ENCODE results near the gene ASF1B.
"Not testable (repeated sequence)": the region's sequence is repeated elsewhere in the genome, so short reads cannot be mapped to it uniquely, and the experiment has no call there.

Gene ASF1B

DNA sequence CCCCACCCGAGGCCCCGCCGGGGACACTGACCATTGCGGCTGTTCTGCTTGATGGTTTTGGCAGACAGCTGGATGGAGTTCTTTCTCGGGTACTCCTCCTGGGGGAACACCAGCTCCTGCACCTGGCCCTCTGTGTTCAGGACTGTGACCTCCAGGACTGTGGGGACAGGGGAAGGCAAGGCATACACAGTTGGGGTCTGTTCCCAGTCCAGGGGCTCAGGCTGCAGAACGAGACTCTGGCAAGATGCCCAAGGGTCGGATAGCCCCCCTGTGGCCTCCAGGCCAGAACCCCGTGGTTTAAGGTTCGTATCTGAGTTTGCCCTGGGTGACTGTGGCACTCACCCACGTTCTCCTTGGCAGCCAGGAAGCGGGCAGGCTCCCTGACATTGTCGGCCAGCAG is 22.7 kb upstream of the ASF1B start:
- no peak for DNase-seq (ENCODE audit: low read depth)

DNA sequence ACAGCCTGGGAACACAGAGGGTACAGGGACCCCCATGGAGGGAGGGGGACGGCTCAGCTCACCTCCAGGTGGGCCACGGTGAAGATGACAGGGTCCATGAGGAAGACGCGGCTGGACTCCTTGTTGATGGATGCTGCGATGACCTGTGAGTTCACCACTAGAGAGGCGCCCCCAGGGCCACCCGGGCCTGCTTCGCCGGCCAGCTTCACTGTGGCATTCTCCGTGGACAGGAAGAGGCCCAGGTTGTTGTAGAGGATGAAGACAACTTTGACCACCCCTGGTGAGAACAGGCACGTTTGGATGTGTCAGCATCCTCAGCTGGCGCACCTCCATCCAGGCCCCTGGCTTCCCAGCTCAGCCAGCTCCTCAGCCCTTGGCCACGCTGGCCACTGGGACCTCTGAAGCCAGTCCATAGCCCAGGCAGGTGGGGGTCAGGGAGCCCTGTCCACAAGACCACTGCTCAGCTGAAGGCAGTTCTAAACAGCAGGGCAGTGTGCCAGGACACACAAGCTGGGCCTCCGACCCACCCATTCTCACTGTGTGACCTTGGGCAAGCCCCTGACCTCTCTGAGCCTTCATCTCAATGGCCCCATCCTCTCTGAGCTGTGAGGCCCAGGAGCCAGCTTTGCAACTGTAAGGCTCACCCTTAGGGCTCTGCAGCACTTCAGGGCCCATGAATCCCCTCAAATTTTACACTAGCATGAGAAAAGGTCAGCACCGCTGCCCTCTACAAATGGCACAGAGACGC is 22.1 kb upstream of the ASF1B start:
- no peak for DNase-seq (ENCODE audit: low read depth)

DNA sequence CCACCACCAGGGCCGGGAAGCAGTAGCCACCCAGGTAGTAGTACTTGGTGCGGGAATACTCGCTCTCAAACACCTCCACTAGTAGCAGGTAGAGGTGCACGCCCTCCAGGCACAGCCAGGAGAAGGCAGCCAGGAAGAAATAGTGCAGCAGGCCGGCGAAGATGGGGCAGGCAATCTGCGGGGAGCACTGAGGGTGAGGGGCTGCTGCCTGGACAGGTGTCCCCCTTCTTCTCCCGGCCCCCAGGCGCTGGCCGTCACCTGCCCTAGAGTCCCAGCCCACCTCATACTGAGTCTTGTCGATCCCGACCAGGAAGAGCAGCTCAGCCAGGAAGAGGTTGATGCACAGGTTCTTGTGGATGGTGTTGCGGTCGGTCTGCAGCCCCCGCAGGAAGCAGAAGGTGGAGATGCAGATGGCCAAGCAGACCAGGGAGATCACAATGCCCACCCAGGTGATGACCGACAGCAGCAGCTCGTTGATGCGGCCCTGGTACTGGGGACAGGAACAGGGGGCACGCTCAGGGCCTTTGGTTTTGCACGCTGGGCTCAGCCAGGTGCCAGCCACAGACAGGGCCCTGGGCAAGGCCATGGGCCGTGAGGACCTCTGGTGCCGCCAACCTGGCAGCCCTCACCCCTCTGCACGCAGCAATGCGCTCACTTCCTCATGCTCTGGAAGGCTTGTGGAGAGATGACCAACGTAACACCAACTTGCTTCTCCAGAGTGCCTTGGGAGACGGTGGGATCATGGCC is 20.8 kb upstream of the ASF1B start:
- no peak for DNase-seq (ENCODE audit: low read depth)

DNA sequence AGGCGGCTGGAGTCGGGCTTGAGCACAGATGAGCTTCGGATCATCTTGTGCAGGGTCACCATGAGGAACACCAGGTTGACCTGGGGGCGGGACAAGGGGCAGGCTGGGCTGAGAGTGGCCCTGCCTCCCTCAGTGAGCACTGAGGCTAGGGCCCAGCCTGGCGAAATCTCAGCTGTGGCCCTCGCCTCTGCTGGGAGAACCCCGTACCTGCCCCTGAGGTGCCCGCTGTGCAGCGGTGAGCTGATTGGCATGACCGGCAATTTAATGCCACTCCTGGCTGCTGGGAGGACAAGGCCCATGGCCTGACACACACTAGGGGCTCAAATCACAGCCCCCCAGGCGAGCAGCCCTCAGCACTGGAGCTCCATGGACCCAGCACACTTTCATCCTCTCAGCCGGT is 19.7 kb upstream of the ASF1B start:
- DNase-seq (ENCODE audit: low read depth): no peak

DNA sequence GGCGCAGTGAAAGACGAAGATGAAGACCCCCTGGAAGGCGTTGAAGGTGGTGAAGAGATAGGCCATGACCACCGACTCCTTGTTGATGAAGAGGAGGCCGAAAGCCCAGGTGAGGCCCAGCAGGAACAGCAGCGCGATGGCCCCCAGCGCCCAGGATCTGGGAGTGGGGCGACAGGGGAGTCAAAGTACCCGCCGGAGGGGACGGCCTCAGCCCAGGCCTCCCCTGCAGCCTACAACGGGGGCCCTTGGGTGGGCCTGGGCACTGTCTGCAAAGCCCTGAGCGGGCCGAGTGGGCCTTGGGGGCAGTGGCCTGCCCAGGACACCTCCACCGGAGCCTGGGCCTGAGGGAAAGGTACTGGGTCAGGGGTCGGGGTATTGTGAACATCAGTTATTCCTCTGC is 19.0 kb upstream of the ASF1B start:
- DNase-seq (ENCODE audit: low read depth): no peak

DNA sequence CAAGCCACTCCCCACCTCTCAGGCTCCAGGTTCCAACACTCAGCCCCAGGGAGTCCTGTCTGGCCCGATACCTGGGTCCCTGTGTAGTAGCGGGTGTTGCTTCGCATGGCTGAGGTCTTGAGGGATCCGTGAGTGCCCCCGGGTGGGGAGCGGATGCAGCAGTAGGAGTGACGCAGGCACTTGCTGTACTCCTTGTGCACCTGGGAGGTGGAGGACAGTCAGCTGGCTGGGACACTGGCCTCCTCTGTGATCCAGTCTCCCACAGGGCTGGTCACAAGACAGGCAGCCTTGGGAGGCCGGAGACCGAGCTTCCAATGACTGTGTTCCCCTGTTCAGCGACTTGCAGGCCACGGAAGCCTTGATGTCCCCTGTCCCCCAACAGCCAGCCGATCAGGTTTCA is 16.3 kb upstream of the ASF1B start:
- no peak for DNase-seq (ENCODE audit: low read depth)

DNA sequence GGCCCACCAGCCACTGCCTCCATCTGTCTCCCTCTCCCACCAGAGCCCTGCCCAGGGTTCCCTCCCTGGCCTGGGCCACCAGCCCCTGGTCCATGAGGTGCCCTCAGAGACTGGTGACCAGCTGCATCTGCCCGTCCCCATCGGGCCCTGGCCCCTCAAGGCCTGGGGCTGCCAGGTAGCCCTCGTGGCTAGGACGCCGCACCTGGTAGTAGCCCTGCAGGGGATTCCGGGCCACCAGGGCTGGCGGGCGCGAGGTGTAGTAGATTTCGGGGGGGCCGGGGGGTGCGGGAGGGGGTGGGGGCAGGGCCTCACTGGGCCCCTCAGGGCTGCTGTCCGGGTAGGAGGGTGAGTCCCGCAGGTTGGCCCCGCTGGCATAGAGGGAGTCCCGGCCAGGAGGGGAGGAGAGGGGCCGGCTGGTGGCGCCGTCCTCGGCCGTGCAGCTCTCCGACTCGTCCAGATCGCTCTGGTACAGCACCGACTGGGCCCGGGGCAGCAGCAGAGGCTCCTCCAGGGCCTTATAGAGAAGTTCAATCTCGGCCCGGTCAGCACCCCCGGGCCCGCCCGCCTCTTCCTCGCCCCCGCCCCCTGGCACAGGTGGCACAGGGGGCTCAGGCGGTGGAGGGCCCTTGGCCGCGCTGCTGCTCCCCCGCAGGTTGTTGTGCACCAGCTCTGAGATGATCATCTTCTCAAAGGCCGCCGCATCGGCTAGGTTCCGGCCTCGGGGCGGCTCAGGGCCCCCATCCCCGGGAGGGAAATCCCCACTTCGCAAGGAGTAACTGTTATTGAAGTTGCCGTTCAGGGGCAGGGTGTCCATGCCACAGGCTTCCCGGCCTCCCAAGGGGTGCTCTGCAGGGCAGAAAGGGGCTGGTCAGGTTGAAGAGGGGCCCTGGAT is 14.6 kb upstream of the ASF1B start:
- no peak for DNase-seq (ENCODE audit: low read depth)

DNA sequence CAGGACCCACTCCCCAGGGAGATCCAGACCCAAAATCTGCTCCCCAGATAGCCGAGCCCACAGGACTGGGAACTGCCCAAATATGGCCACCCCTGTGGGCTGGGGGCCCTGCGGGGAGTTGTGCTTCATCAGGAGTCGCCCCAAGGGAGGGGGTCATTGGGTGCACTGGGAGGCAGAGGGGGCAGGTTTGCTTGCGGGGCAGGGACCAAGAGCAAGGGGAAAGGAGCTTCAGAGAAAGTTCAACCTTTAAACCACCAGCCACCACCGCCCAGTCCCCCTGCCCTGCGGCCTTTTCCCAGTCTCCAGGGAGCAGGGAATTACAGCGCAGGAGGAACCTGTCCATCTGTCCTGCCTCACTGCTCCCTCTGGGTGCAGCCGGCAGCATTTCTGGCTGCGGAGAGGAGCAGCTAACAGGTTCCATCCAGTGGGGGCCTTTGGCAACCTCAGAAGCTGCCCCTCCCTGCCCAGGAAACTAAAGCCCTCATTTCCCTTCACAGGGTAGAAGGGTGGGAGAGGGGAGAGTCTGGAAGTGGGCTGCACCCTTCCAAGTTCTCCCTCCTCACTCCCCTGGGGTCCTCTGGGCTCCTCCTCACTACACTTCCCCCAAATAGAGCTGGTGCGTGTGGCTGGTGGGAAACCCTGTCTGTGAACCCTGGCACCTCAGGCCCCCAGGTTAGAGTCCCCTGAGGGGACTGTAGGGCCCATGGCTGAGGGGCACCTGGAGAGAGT is 13.8 kb upstream of the ASF1B start:
- DNase-seq (ENCODE audit: low read depth): no peak

DNA sequence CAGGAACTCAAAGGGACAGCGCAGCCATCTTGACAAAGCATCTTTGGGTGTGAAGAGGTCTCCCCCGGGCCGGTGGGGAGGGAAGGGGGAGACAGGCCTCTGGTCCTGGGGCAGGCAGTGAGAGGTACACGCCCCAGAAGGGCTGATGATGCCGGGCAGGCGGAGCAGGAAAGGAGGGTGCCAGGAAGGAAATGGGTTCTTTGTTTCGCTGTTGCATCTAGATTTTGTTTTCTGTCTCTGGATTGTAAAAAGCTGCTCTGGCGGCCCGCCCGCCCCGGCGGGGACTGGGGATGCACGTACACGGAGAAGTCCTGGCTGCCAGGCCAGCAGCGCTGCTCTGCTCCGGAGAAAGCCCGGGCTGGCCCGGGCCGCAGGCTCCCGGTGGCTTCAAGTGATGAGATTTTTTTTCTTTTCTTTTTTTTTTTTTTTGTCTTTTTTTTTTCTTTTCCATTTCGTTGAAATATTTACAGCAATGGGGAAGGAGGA is 13.2 kb upstream of the ASF1B start:
- no peak for DNase-seq (ENCODE audit: low read depth)

DNA sequence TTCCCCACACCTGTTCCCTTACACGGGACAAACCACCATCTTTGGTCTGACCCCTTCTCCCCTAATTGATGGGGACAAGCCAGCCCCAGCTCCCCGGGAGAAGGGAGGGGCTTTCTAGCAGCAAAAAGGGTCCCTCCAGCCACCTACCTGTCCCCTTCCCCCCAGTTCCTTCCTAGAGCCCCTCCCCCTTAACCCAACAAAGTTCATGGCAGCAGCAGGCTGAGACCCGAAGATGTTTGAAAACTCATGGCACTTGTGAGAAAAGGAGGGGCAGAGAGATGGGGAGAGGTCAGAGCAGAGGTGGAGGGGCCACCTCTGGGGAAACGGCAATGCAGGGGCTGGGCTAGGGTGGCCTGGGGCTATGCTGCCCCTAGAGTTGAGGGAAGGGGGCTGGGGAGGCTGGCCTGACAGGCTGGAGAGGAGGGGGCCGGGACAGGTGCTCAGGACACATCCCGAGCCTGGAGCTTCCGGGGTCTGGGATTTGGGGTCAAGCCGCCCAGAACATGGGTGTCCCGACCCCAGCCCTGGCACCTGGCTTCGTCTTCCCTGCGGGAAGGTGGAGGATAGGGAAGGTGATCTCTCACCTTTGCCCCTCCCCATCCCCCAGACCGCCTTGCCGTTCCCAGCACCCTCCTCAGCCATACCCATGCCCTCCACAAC is 12.5 kb upstream of the ASF1B start:
- DNase-seq (ENCODE audit: low read depth): no peak

DNA sequence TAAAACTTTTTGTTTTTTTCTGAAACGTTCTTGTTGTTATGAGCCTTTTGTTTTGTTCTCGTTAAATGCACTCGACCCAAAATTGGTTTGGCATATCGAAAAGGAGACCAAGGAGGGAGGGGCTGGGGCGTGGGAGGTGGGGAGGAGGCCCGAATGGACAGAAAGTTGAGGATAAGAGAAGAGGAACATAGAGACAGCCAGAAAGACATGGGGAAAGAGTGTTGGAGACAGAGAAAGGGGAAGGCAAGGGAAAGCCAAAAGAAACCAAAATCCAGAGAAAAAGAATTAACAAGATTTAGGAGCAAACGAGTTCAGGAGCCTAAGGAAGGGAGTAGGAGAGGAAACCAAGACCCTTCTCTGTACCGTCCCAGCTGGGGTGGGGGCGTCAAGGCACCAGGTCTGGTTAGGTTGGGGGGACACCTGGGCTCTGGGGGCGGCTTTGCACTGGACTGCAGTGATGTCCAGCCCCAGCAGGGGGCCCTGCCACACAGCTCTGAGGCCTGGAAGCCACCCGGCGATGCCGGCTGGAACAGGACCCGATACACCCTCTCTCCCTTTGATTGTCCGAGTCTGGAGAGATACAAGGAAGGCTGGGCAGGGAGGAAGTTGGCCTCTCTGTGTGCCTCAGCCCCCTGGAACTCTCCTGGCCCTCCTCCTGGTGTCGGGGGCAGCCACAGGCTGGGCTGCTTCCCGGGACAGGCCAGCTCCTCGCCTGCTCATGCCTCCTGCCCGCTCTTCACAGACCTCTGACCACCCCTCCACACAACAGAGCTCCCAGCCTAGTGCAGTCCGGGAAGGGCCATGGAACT is 11.6 kb upstream of the ASF1B start:
- peak; percentile 37 for DNase-seq (ENCODE audit: low read depth)

DNA sequence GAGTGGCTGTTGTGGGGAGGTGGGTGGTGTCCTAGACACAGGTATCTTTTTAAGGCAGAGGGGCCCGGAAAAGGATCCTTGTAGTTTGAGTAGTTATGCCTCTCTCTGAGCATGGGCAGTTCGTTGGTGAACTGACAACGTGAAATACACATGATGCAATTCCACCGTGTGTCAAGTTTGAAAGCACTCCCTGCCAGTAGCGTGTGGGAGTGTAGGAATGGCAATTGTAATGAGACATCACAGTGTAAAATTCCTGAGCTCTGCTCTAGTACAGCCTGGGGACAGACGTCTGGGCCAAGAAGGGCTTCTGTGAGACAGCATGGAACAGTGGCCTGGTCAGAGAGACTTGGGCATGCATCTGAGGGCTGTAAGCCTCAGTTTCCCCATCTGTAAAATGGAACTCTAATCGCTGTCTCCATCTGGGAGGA is 10.4 kb upstream of the ASF1B start:
- DNase-seq (ENCODE audit: low read depth): no peak

DNA sequence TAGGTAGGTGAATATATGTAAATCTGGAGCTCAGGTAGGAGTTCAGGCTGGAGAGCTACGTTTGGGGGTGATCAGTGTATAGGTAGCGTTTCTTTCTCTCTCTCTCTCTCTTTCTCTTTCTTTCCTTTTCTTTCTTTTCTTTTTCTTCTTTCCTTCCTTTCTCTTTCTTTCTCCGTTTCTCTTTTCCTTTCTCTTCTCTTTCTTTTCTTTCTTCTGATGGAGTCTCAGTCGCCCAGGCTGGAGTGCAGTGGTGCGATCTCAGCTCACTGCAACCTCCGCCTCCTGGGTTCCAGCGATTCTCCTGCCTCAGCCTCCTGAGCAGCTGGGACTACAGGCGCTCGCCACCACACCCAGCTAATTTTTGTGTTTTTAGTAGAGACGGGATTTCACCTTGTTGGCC is 9.8 kb upstream of the ASF1B start:
- DNase-seq (ENCODE audit: low read depth): not testable (repeated sequence)

DNA sequence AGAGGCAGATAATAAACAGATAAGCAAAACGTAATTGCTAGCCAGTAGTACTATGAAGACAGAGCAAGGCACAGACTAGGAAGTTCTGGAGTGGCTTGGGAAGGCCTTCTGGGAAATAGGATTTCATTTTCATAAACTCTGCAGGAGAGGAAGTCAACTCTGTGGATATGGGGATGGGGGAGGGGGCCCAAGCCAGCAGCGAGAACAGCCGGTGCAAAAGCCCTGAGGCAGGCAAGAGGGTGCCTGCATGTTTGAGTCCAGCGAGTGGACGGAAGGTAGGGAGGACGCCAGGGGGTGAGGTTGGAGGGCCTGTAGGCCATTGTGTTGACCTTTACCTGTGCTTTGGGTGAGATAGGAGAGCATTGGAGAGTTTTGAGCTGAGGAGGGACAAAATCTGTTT is 9.0 kb upstream of the ASF1B start:
- no peak for DNase-seq (ENCODE audit: low read depth)

DNA sequence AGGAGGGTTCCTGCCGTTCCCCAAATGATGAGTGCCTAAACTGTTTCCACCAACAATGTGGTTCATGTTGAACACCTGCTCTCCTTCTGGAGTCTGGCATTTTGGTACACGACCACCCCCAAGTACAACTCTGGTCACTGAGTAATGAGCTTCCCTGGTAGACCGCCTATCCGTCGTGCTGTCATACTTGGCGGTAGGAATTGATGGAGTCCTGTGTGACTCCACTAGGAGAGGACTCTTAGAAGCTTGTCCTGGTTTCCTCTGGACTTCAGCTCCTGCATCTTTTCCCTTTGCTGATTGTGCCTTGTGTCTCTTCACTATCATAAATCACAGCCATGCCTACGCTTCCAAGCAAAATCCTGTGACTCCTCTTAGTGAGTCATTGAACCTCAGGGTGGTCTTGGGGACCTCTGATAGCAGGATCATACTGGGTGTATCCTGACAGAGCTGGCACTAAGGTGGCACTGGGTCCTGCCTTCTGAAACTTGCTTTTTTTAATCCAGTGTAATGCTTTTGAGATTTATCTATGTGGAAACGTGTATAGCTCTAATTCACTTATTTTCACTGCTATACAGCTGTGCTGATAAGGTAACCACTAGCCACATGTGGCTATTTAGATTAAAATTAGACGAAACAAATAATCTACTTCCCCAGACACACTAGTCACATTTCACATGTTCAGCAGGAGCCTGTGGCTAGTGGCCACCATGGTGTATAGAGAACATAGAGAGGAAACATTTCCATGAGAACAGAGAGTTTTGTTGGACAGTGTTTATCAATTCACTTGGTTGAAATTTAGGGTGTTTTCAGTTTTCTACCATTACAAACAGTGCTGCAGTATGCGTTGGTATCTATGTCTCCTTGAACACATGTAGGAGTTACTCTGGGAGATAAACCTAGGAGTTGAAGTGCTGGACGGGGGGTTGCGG is 6.1 kb upstream of the ASF1B start:
- DNase-seq (ENCODE audit: low read depth): no peak

DNA sequence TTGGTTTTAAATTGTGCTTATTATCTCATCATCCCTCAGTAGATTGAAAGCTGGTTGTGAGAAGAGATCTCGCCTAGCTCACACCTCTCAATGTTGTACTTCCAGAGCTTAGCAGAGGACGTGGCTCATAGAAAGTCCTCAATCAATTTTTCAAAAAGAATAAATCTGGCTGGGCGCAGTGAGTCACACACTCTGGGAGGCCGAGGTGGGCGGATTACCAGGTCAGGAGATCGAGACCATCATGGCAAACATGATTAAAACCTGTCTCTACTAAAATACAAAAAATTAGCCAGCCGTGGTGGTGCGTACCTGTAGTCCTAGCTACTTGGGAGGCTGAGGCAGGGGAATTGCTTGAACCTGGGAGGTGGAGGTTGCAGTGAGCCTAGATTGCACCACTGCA is 4.7 kb upstream of the ASF1B start:
- no peak for DNase-seq (ENCODE audit: low read depth)

DNA sequence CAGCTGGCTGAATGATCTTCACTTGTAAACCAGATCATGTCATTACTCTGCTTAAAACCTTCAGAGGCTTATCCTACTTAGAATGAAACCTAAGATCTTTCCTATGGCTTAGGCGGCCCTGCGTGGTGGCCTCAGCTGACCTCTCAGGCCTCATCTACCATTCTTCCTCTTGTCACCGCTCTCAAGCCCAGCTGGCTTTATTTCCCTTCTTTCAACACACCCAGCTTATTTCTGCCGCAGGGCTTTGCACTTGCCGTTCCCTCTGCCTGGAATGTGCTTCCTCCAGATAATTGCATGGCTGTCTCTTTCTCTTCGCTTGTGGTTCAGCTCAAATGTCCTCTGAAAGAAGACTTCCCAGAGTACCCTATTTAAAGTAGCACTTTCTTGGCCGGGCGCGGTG is 3.6 kb upstream of the ASF1B start:
- DNase-seq (ENCODE audit: low read depth): no peak

DNA sequence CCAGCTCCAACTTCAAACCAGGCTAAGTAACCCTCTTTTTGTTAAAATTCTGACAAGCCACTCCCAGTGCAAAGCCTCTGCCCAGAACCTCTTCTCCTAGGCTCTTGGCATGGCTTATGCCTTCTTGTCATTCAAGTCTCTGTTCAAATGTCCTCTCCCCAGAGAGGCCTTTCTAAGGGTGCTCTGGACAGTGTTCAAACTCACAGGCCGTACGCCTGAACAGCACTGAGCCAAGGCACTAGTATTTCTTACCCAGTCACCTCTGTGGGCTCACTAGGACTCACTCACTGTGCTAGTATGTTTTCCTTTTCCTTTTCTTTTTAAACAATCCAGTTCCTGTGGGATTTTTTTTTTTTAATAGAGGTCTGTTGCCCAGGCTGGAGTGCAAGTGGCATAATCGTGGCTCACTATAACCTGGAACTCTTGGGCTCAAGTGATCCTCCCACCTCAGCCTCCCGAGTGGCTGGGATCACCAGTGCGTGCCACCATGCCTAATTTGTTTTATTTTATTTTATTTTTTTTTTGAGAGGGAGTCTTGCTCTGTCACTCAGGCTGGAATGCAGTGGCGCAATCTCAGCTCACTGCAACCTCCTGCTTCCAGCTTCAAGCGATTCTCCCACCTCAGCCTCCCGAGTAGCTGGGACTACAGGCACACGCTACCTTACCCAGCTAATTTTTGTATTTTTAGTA is 2.3 kb upstream of the ASF1B start:
- DNase-seq (ENCODE audit: low read depth): no peak
